ENCODE measurements around the gene KIAA0513.

Gene KIAA0513

DNA sequence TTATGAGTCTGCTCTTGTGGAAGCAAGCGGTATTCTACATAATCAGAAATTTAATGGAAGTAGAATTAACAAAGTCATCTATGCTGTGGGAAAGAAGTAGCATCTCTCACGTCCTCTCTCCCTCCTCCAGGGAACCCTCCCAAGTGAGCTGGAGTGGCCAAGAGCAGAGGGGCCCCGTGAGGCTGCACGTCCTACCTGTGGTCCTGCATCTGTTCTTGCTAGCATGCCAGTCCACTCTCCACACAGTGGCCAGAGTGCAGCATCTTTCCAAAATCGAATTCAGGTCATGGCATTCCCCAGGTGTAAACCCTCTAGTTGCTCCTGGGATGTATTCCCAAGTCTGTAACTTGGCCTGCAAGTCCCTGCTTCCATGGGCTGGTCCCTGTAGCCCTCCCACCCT is 10.1 kb downstream of the KIAA0513 start:
- no peak for TF ChIP-seq FOXP2 (optimal IDR thresholded peaks at IDR 0.05; ENCODE audit: borderline replicate concordance, extremely low read depth, extremely low read length, insufficient read depth)
- TF ChIP-seq TAF1 (IDR thresholded peaks at IDR 0.05; ENCODE audit: borderline replicate concordance, insufficient read depth, low read length) = no peak
- TF ChIP-seq, protein P1, sequence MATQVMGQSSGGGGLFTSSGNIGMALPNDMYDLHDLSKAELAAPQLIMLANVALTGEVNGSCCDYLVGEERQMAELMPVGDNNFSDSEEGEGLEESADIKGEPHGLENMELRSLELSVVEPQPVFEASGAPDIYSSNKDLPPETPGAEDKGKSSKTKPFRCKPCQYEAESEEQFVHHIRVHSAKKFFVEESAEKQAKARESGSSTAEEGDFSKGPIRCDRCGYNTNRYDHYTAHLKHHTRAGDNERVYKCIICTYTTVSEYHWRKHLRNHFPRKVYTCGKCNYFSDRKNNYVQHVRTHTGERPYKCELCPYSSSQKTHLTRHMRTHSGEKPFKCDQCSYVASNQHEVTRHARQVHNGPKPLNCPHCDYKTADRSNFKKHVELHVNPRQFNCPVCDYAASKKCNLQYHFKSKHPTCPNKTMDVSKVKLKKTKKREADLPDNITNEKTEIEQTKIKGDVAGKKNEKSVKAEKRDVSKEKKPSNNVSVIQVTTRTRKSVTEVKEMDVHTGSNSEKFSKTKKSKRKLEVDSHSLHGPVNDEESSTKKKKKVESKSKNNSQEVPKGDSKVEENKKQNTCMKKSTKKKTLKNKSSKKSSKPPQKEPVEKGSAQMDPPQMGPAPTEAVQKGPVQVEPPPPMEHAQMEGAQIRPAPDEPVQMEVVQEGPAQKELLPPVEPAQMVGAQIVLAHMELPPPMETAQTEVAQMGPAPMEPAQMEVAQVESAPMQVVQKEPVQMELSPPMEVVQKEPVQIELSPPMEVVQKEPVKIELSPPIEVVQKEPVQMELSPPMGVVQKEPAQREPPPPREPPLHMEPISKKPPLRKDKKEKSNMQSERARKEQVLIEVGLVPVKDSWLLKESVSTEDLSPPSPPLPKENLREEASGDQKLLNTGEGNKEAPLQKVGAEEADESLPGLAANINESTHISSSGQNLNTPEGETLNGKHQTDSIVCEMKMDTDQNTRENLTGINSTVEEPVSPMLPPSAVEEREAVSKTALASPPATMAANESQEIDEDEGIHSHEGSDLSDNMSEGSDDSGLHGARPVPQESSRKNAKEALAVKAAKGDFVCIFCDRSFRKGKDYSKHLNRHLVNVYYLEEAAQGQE (IDR thresholded peaks at IDR 0.05; ENCODE audit: insufficient read depth in 1 of 2, low read depth in 2 of 2, low read length in 2 of 2) = no peak
- no peak for TF ChIP-seq POLR2AphosphoS5 (IDR thresholded peaks at IDR 0.05; ENCODE audit: low read depth, low read length)
- TF ChIP-seq SIN3A (IDR thresholded peaks at IDR 0.05; ENCODE audit: borderline replicate concordance, insufficient read depth, low read length) = no peak

DNA sequence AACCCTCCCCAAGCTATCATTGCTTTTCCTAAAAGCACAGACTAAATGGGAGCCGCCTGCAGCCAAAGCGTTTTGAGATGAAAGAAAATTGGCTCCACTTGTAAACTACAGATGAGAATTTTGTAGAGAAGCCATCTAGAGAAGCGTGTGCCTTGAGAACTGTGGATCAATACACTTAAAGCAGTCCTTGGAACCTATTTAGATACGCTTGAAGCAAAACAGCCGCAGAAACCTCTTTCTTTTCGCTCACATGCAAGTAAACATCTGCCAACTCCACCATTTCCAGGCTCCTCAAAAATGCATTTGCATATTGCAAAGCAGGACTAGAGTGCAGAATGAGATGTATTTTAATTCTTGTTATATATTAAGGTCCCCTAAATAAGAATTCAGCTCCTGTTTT is 13.1 kb downstream of the KIAA0513 start:
- TF ChIP-seq, protein P1 (IDR thresholded peaks at IDR 0.05; ENCODE audit: insufficient read depth in 1 of 2, low read depth in 2 of 2, low read length in 2 of 2) = no peak
- no peak for TF ChIP-seq FOXP2 (optimal IDR thresholded peaks at IDR 0.05; ENCODE audit: borderline replicate concordance, extremely low read depth, extremely low read length, insufficient read depth)
- no peak for TF ChIP-seq TAF1 (IDR thresholded peaks at IDR 0.05; ENCODE audit: borderline replicate concordance, insufficient read depth, low read length)
- TF ChIP-seq POLR2AphosphoS5 (IDR thresholded peaks at IDR 0.05; ENCODE audit: low read depth, low read length) = no peak
- no peak for TF ChIP-seq SIN3A (IDR thresholded peaks at IDR 0.05; ENCODE audit: borderline replicate concordance, insufficient read depth, low read length)

DNA sequence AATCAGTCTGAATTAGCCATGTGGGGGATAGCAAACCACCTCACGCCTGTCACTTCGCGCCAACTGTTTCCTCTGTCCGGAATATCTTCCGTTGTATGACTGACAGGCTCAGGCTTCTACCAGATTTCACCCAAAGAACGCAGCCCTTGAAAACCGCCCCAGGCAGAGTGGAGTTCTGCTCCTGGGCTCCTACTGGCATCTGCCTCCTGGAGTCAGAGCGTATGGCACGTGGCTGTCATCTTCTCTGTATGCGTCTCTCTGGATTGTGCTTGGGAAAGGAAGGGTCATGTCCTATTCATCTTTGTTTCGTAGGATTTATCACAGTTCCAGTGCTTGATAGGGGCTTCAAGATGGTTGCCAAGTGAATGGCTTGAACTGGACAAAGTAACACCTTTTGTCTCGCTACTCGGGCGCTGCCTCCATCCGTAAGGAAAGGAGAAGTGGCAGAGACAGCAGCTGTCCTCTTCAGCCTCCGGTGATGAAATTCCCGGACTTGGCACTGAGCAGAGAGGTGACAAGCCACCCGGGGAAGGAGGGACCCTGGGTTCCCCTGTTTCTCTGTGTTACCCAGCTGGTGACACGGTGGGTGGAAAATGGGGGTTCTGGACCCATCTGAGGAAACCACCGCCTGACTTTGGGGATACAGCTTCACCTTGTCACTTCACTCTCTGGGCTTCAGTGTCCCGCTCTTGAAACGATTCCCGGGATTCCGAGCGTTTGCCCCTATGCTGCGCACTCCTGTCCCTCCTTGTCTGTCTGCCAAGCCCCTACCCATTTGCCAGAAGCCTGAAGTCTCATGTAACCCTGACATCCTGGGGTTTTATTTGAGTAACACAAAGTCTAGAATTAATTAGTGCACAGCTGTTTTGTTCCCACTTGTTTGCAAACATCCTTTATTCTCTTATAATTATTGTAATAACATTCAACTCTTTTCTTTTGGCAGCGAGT is 13.9 kb downstream of the KIAA0513 start:
- TF ChIP-seq, protein P1 (IDR thresholded peaks at IDR 0.05; ENCODE audit: insufficient read depth in 1 of 2, low read depth in 2 of 2, low read length in 2 of 2) = no peak
- TF ChIP-seq POLR2AphosphoS5 (IDR thresholded peaks at IDR 0.05; ENCODE audit: low read depth, low read length) (no peak), TAF1 (IDR thresholded peaks at IDR 0.05; ENCODE audit: borderline replicate concordance, insufficient read depth, low read length) (no peak), FOXP2 (optimal IDR thresholded peaks at IDR 0.05; ENCODE audit: borderline replicate concordance, extremely low read depth, extremely low read length, insufficient read depth) (no peak), SIN3A (IDR thresholded peaks at IDR 0.05; ENCODE audit: borderline replicate concordance, insufficient read depth, low read length) (no peak)

DNA sequence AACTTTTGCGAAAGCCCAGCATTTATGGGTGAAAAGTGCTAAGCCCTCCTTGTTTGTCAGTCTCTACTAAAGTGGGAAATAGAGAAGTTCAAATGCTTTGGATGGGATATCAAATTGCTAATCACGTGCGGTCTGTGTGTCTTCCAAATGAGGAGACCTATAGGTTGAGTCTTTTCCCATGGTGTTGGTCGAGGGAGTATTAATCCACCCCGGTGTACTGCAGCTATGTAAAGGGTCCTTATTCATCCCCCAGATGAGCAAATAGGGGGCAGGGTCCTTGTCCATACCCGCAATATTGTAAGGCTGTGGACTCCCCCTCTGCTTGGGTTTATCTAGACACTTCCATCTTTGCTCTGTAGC is 14.6 kb downstream of the KIAA0513 start:
- TF ChIP-seq, protein P1 (IDR thresholded peaks at IDR 0.05; ENCODE audit: insufficient read depth in 1 of 2, low read depth in 2 of 2, low read length in 2 of 2) = no peak
- TF ChIP-seq POLR2AphosphoS5 (IDR thresholded peaks at IDR 0.05; ENCODE audit: low read depth, low read length) (no peak), TAF1 (IDR thresholded peaks at IDR 0.05; ENCODE audit: borderline replicate concordance, insufficient read depth, low read length) (no peak), SIN3A (IDR thresholded peaks at IDR 0.05; ENCODE audit: borderline replicate concordance, insufficient read depth, low read length) (no peak), FOXP2 (optimal IDR thresholded peaks at IDR 0.05; ENCODE audit: borderline replicate concordance, extremely low read depth, extremely low read length, insufficient read depth) (no peak)
